Lower leg skin (tissue), 4 donors: ENCODE results near the gene STIM1. TPM values are rescaled to one million over a fixed set of nuclear protein-coding genes. Genes with fewer than 3 reads are reported as not detected.
A peak's percentile ranks its signal among the peaks of the same experiment; 100 is the strongest.

Source experiments
- DNase-seq, 2 donors: peaks; one replicate each; pipeline ENCODE4 v3.0.0-alpha.2; 2019; ENCODE audit warnings: low spot score in 2 of 2
- H3K4me3 ChIP-seq: fragments of 200-600 bp; sonication (generic); 2 replicates; pipeline ENCODE4 v1.5.1; 2017; ENCODE audit warnings: mild to moderate bottlenecking, low read depth; ENCODE audit not compliant: poor library complexity, severe bottlenecking
- POLR2A ChIP-seq, 2 donors: fragments of 450-650 bp; IDR thresholded peaks; one replicate each; pipeline ENCODE4 v1.6.1; 2016 to 2017; ENCODE audit warnings: antibody characterized with exemption in 2 of 2, mild to moderate bottlenecking in 1 of 2, moderate library complexity in 1 of 2
- WGBS, 2 donors: methylation state at CpG; one replicate each; pipeline ENCODE4 v1.1.5; 2018; 5-methylcytosine and 5-hydroxymethylcytosine counted together
- intact Hi-C: fragments of 100-400 bp; cut with DNase I; formaldehyde crosslinking; loops from one replicate; pipeline ENCODE4 v1.15.0; 2023; ENCODE audit warnings: low total_unique reads
- total RNA-seq, 4 donors: library from RNA; depleted of rRNA; stranded (reverse); fragments of >200 nt; gene quantifications; one replicate each; pipeline ENCODE4 v1.1.0, GENCODE V29; 2016
- TF ChIP-seq, protein P1 (sequence below), 3 donors: fragments of 450-650 bp; IDR thresholded peaks; one replicate each; pipeline ENCODE4 v1.5.1; 2016; ENCODE audit warnings: antibody characterized with exemption in 3 of 3, mild to moderate bottlenecking in 3 of 3, moderate library complexity in 2 of 3

Gene STIM1
- total RNA-seq, 4 donors from 2014 or later, result 43.7 to 75.9 (median 64.9) TPM

DNA sequence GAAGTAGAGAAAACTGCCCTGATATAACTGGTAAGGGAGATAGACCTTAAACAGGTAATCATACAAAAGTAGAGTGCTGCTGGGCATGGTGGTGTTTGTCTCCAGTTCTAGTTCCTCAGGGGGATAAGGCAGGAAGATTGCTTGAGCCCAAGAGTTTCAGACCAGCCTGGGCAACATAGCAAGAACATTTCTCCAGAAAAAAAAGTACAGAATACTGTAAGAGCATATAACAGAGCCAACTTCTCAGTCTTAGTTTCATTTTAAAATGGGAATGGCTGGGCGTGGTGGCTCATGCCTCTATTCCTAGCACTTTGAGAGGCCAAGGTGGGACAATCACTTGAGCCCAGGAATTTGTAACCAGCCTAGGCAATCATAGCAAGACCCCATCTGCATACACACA lies 10.2 kb upstream of the STIM1 start:
- TF ChIP-seq, protein P1, sequence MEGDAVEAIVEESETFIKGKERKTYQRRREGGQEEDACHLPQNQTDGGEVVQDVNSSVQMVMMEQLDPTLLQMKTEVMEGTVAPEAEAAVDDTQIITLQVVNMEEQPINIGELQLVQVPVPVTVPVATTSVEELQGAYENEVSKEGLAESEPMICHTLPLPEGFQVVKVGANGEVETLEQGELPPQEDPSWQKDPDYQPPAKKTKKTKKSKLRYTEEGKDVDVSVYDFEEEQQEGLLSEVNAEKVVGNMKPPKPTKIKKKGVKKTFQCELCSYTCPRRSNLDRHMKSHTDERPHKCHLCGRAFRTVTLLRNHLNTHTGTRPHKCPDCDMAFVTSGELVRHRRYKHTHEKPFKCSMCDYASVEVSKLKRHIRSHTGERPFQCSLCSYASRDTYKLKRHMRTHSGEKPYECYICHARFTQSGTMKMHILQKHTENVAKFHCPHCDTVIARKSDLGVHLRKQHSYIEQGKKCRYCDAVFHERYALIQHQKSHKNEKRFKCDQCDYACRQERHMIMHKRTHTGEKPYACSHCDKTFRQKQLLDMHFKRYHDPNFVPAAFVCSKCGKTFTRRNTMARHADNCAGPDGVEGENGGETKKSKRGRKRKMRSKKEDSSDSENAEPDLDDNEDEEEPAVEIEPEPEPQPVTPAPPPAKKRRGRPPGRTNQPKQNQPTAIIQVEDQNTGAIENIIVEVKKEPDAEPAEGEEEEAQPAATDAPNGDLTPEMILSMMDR (IDR thresholded peaks at IDR 0.05), result no peak
- no peak for TF ChIP-seq POLR2A (IDR thresholded peaks at IDR 0.05)
- H3K4me3 ChIP-seq, result no peak overlapping the region
- DNase-seq, result no peak
- intact Hi-C loops, result no loop called here
- WGBS, 2 donors, result 65 to 70% methylated on average over 1 of the region's 1 CpG

DNA sequence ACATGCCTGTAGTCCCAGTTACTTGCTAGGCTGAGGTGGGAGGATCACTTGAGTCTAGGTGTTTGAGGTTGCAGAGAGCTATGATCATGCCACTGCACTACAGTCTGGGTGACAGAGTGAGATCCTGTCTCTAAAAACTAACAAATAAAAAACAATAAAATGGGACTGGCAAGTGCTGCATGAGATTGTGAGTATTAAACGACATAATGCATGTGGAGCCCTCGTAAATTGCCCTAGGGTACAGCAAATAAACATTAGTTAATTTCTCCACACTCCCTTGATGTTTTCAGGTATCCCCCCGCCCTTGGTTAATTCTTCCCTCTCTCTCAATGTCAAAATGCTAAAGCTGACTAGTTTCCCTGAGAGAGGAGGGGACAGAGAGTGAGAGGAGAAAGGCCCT lies 9.8 kb upstream of the STIM1 start:
- TF ChIP-seq, protein P1 (IDR thresholded peaks at IDR 0.05), result no peak
- TF ChIP-seq POLR2A (IDR thresholded peaks at IDR 0.05), result no peak
- no peak overlapping the region for H3K4me3 ChIP-seq
- DNase-seq, result no peak
- intact Hi-C loops, result no loop called here
- 76 to 82% methylated on average over 3 of the region's 3 CpGs for WGBS, 2 donors

DNA sequence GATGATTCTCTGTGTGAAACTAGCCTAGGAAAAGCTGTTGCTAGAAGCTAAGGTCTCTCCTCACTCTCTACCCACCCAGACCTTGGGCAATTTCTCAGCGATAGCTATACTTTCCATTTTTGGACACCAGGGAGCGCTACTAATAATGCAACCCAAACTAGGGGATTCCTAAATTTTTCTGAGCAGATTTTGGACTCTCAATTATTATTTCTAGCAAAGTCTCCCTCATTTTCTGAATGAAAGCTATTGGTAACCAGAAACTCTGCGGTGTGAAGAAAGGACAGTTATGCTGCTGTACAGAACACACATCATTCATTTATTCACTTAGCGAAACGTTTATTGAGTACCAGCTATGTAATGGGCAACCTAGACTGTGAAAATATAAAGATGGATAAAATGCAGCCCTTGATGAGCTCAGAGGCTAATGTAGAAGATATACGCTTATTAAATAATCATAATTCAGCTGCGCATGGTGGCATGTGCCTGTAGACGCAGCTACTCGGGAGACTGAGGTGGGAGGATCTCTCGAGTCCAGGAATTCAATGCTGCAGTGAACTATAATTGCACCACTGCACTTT lies 6.1 kb upstream of the STIM1 start:
- TF ChIP-seq, protein P1 (IDR thresholded peaks at IDR 0.05), result peak in 2 of 3 donors; percentile 1 to 60
- no peak for TF ChIP-seq POLR2A (IDR thresholded peaks at IDR 0.05)
- DNase-seq, result no peak
- H3K4me3 ChIP-seq, result no peak overlapping the region
- intact Hi-C loops, result no loop called here
- 64 to 65% methylated on average over 10 of the region's 10 CpGs for WGBS, 2 donors

DNA sequence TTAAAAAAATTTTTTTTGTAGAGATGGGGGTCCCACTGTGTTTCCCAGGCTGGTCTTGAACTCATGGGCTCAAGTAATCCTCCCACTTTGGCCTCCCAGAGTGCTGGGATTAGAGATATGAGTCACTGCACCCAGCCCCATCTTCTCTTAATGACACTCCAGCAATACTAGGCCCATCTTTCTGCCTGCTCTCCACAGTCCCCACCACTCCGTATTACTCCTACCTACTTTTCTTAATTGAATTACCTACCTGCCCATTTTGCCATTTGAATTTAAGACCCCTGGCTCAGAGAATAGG lies 2.0 kb upstream of the STIM1 start:
- TF ChIP-seq POLR2A (IDR thresholded peaks at IDR 0.05), result no peak
- TF ChIP-seq, protein P1 (IDR thresholded peaks at IDR 0.05), result no peak
- WGBS, 2 donors, result 96 to 100% methylated on average over 1 of the region's 1 CpG
- H3K4me3 ChIP-seq, result no peak overlapping the region
- DNase-seq, result no peak
- intact Hi-C loops, result loop anchor here (5.0 kb wide), 1 partner anchor 219 kb away; no protein-coding TSS in a partner anchor

DNA sequence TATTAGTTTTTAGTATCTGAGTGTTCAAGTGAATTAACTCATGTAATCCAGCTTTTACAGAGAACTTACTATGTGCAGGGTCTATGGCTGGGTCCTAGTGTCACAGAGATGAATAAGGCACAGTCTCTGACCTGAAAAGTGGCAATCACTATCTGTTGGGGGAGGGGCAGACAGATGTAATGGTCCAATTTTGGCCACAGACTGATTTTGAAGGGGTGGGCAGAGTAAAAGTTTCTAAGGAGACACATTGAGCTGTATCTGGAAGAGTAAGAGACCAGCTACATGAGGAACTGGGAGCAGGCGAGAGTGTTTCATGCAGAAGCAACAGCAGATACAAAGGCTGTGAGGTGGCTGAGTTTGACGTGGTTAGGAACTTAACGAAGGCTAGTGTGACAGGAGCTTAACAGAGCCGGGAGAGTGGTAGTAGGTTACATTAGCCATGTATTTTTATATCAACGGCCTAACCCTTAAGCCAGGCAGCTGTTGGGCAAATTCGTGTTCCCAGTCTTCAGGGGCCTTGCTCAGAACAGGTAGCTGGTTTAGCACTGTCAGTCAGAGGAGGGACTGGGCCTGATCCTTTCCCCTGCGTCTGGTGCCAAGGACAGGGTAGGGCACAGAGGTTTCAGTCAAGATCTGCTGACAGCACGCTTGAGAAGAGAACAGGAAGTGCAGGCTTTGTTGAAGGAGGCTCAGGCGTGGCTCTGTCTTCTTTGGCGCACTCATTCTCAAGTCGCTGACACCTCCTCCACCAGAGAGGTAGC lies 1.4 kb upstream of the STIM1 start:
- WGBS, 2 donors, result 39 to 44% methylated on average over 11 of the region's 11 CpGs
- intact Hi-C loops, result loop anchor here (5.0 kb wide), 1 partner anchor 218 kb away; no protein-coding TSS in a partner anchor
- peak; percentile 82 to 91 for DNase-seq

More for the DNA sequence above, 1.4 kb upstream of the STIM1 start:
- no peak overlapping the region for H3K4me3 ChIP-seq
- TF ChIP-seq, protein P1 (IDR thresholded peaks at IDR 0.05), result no peak
- TF ChIP-seq POLR2A (IDR thresholded peaks at IDR 0.05), result no peak
